SU-DHL-6 (cell line): ENCODE measurements around the gene SESN2.

ENCODE experiments used
- EZH2phosphoT487 ChIP-seq: fragments of 200-600 bp; sonication (generic), shearing (Covaris generic); conservative IDR thresholded peaks from 2 replicates; pipeline ENCODE4 v1.6.1; 2018; ENCODE audit warnings: mild to moderate bottlenecking, antibody characterized with exemption, low read length, moderate library complexity, mixed read lengths
- TF ChIP-seq, protein P1 (sequence below): fragments of 200-600 bp; sonication (generic); IDR thresholded peaks from one replicate; pipeline ENCODE4 v1.5.1; 2017; ENCODE audit warnings: antibody characterized with exemption, mild to moderate bottlenecking, low read length, moderate library complexity; ENCODE audit not compliant: insufficient read depth, poor library complexity, severe bottlenecking

- TF ChIP-seq, protein P1, sequence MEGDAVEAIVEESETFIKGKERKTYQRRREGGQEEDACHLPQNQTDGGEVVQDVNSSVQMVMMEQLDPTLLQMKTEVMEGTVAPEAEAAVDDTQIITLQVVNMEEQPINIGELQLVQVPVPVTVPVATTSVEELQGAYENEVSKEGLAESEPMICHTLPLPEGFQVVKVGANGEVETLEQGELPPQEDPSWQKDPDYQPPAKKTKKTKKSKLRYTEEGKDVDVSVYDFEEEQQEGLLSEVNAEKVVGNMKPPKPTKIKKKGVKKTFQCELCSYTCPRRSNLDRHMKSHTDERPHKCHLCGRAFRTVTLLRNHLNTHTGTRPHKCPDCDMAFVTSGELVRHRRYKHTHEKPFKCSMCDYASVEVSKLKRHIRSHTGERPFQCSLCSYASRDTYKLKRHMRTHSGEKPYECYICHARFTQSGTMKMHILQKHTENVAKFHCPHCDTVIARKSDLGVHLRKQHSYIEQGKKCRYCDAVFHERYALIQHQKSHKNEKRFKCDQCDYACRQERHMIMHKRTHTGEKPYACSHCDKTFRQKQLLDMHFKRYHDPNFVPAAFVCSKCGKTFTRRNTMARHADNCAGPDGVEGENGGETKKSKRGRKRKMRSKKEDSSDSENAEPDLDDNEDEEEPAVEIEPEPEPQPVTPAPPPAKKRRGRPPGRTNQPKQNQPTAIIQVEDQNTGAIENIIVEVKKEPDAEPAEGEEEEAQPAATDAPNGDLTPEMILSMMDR = no peak
- no peak for TF ChIP-seq EZH2phosphoT487
Observed at GRCh38 chr1:28313702-28314546, 54.6 kb downstream of the SESN2 start.
